Amniotic stem cell (primary cell): ENCODE results near the gene HIPK4.
A peak's percentile ranks its signal among the peaks of the same experiment; 100 is the strongest.

Experiments used
- DNase-seq: peaks from one replicate; lab custom pipeline; 2025; lab: John Stamatoyannopoulos, UW

Gene HIPK4

DNA sequence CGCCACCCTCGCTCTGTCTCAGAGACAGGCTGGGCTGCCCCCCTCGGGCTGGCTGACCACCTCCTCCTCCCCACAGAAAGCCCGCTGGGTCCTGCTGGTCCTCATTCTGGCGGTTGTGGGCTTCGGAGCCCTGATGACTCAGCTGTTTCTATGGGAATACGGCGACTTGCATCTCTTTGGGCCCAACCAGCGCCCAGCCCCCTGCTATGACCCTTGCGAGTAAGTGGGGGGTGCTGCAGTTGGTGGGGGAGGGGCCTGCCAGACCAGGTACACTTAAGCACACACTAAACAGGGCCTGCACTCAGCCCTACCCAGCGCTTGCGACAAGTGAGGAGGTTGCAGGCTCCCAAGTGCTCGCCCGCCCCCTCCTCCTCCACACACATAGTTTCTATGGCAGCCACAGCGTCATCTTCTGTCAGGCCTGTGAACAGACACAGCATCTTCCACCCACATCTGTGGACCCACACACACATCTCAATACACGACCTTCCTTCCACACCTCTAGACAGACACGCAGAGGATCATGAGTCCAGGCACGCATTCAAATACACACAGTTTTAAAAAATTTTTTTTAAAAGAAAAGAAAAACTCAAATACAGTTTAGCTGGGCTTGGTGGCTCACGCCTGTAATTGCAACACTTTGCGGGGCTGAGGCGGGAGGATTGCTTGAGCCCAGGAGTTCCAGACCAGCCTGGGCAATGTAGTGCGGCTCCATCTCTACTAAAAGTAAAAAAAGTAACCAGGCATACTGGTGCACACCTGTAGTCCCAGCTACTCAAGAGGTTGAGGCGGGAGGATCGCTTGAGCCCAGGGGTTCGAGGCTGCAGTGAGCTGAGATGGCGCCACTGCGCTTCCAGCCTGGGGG is 23.1 kb downstream of the HIPK4 start:
- no peak for DNase-seq

GRCh38 chr19:40365613-40366401 is 24.2 kb downstream of the HIPK4 start:
- no peak for DNase-seq

- DNase-seq = no peak
Observed at GRCh38 chr19:40365010-40365409, 25.0 kb downstream of the HIPK4 start.

GRCh38 chr19:40363069-40363468 is 26.9 kb downstream of the HIPK4 start:
- DNase-seq = no peak

- DNase-seq = no peak
Observed at GRCh38 chr19:40362160-40362559, 27.8 kb downstream of the HIPK4 start.

DNA sequence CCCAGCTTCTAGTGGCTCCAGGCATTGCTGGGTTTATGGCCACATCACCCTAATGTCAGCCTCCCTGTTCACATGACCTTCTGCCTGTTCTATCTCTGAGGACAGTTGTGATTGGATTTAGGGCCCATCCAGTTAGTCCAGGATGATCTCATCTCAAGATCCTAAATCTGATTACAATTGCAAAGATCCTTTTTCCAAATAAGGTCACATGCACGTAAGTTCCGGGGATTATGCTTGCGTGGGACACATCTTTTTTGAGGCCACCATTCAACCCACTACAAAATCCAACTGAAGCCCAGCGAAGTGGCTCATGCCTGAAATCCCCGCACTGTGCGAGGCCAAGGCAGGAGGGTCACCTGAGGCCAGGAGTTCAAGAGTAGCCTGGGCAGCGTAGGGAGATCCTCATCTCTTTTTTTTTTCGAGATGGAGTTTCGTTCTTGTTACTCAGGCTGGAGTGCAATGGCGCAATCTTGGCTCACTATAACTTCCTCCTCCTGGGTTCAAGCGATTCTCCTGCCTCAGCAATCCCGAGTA is 29.2 kb downstream of the HIPK4 start:
- DNase-seq = no peak

GRCh38 chr19:40360020-40360707 is 29.8 kb downstream of the HIPK4 start:
- no peak for DNase-seq

DNA sequence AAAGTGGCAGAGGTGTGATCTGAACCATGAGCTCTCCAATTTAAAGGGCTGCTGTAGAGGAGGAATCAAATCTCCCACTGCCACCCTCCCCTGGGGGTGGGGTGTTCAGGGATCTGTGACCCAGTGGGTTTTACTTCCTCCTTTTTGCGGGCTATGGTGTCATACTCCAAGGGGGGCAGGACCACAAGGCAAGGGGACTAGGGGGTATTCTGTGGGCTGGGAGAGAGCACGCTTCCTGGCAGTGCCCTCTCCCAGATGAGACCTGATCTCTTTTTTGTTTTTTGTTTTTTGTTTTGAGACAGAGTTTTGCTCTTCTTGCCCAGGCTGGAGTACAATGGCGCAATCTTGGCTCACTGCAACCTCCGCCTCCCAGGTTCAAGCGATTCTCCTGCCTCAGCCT is 31.2 kb downstream of the HIPK4 start:
- DNase-seq = no peak

GRCh38 chr19:40357640-40358039 is 32.3 kb downstream of the HIPK4 start:
- no peak for DNase-seq

DNA sequence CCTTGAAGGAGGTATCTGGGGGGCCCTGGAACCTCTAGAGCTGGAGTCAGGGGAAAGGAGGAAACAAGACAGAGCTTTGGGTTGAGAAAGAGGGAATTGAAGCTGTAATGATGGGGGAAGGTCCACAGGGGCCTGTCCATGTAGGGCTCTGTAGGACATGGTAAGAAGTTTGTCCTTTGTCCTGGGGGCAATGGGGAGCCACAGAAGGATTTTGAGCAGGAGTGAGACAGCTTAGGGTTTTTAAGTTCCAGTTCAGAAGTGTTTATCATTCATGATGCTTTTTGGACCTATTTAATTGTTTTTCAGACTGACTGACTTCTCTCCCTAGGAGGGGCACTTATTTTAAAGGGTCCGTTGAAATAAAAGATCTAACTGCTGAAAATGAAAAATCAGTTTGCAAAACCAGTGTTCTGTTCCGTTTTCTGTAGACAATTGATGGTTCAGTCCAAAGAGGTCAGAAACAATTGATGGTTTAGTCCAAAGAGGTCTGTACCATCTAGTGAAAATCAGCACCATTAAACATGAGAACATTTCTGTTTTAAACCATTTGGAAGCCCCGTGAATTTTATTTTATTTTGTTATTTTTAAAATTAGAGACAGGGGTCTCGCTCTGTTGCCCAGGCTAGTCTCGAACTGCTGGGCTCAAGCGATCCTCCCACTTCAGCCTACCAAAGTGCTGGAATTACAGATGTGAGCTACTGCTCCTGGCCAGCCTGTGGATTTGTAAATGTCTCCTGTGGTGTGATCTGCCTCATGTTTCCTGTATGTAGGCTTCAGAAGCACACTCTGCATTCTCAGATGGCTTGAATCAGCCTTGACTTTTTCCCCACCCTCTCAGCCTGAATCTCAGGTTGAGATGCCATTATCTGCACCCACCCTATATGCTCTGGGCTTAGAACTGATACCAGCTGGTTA is 33.0 kb downstream of the HIPK4 start:
- no peak for DNase-seq

DNA sequence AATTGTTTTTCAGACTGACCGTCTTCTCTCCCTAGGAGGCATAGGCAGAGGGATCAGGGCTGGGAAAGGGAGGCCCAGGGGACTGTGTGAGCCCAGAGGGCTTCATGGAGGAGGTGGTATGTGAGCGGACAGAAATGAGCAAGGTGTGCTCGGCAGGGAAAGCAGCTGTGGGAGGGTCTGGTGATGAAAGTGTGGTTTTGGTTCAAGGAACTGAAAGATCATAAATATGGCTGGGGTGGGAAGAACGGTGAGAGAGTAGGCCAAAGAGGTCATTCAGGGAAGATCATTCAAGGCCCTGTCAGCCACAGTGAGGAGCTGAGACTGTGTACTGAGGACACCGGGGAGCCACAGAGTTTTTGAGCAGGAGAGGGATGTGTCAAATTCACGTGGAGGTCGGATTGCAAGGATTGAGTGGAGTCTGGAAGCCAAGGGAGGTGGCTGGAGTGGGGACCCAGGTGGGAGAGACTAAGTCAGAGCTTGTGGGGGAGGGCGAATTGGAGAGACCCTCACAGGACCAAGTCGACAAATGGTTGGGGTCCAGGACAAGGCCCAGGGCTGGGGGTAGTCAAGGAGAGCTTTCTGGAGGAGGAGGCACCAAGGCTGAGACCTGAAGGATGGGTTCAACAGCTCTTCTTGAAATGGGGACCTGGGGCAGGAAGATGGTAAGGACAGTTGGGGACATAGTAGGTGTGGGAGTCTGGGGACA is 33.9 kb downstream of the HIPK4 start:
- DNase-seq = no peak

DNA sequence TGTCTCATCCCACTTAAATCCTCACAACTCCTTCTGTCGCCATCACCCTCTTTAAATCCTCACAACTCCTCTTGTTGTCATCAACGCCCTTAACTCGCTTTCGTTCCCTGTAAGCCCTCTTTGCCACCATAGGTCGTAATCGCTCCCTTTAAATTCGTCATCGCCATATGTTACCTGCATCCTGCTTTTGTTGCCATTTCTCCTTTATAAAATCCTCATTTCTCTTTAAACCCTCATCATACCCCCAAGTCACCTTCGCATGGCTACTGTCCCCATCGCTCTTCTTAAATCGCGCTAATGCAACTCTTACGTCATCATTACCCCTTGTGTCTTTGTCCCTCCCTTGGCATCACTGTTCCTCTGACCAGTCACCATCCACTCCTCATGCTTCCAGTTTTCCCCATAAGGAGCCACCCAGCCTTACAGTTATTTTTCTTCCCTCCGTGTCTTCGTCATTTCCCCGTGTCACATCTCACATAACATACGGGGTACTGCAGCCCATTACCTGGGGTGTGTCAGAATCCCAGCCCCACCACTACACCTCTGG is 40.9 kb downstream of the HIPK4 start:
- no peak for DNase-seq

- DNase-seq = peak; percentile 99
Observed at GRCh38 chr19:40348125-40348913, 41.7 kb downstream of the HIPK4 start, which contains the start of the genes C19orf47 and PLD3. C19orf47 (minus strand) TSS chr19:40348397; CDS start chr19:40341857, 6,540 bp downstream. PLD3 (plus strand) TSS chr19:40348695; CDS start chr19:40366484, 17,789 bp downstream.

GRCh38 chr19:40344422-40344821 is 45.6 kb downstream of the HIPK4 start:
- DNase-seq = no peak

GRCh38 chr19:40342644-40343311 is 47.2 kb downstream of the HIPK4 start:
- no peak for DNase-seq

GRCh38 chr19:40341601-40342482 is 48.1 kb downstream of the HIPK4 start:
- no peak for DNase-seq

- DNase-seq = no peak
Observed at GRCh38 chr19:40339018-40339728, 50.8 kb downstream of the HIPK4 start.
